Endothelial cell of umbilical vein (primary cell): ENCODE data around the gene LTA4H.

Experiments used
- EZH2 ChIP-seq: IDR thresholded peaks from 2 replicates; pipeline ENCODE4 v1.6.1; 2012; ENCODE audit warnings: borderline replicate concordance, low read depth, mild to moderate bottlenecking, moderate library complexity, low read length, inconsistent platforms; ENCODE audit not compliant: severe bottlenecking
- FOS ChIP-seq: IDR thresholded peaks from 2 replicates; pipeline ENCODE4 v1.6.1; 2011; ENCODE audit warnings: mild to moderate bottlenecking, low read length, moderate library complexity, borderline replicate concordance; ENCODE audit not compliant: insufficient read depth
- GATA2 ChIP-seq: IDR thresholded peaks from 2 replicates; pipeline ENCODE4 v1.7.0; 2011; ENCODE audit warnings: low read depth, mild to moderate bottlenecking, moderate library complexity, mixed read lengths, low read length; ENCODE audit not compliant: insufficient read length, insufficient read depth
- JUN ChIP-seq: IDR thresholded peaks from 2 replicates; pipeline ENCODE4 v1.6.1; 2011; ENCODE audit warnings: borderline replicate concordance, low read depth; ENCODE audit not compliant: insufficient read length, insufficient read depth
- MYC ChIP-seq: IDR thresholded peaks from one replicate; pipeline ENCODE4 v1.6.1; 2011; ENCODE audit warnings: mild to moderate bottlenecking, low read depth, low read length
- POLR2A ChIP-seq: IDR thresholded peaks from 2 replicates; pipeline ENCODE4 v1.6.1; 2012; ENCODE audit warnings: low read depth, mild to moderate bottlenecking, control low read depth, low read length
- POLR2AphosphoS5 ChIP-seq: IDR thresholded peaks from 2 replicates; pipeline ENCODE4 v1.6.1; 2012; ENCODE audit warnings: low read depth, mild to moderate bottlenecking, control low read depth, low read length, moderate library complexity; ENCODE audit not compliant: insufficient read depth
- TF ChIP-seq, protein P1 (sequence below), 2 donors: IDR thresholded peaks; 1 replicate in 1 of 2; 2 replicates in 1 of 2; pipeline ENCODE4 v1.5.1; 2011; ENCODE audit warnings: low read length in 2 of 2, mild to moderate bottlenecking in 2 of 2, moderate library complexity in 2 of 2, control low read depth in 1 of 2, inconsistent platforms in 1 of 2, low read depth in 1 of 2; ENCODE audit not compliant: insufficient read depth in 1 of 2; ENCODE audit errors: extremely low read depth in 1 of 2
- TF ChIP-seq, protein P2 (sequence below): IDR thresholded peaks from 2 replicates; pipeline ENCODE4 v1.6.1; 2011; ENCODE audit not compliant: insufficient read depth, insufficient read length

- TF ChIP-seq, protein P1, sequence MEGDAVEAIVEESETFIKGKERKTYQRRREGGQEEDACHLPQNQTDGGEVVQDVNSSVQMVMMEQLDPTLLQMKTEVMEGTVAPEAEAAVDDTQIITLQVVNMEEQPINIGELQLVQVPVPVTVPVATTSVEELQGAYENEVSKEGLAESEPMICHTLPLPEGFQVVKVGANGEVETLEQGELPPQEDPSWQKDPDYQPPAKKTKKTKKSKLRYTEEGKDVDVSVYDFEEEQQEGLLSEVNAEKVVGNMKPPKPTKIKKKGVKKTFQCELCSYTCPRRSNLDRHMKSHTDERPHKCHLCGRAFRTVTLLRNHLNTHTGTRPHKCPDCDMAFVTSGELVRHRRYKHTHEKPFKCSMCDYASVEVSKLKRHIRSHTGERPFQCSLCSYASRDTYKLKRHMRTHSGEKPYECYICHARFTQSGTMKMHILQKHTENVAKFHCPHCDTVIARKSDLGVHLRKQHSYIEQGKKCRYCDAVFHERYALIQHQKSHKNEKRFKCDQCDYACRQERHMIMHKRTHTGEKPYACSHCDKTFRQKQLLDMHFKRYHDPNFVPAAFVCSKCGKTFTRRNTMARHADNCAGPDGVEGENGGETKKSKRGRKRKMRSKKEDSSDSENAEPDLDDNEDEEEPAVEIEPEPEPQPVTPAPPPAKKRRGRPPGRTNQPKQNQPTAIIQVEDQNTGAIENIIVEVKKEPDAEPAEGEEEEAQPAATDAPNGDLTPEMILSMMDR (IDR thresholded peaks at IDR 0.05; ENCODE audit: extremely low read depth in 1 of 2, insufficient read depth in 1 of 2, low read depth in 1 of 2, low read length in 2 of 2): no peak
- no peak for TF ChIP-seq FOS
- TF ChIP-seq EZH2: no peak
- TF ChIP-seq POLR2A: no peak
- TF ChIP-seq JUN: no peak
- TF ChIP-seq, protein P2, sequence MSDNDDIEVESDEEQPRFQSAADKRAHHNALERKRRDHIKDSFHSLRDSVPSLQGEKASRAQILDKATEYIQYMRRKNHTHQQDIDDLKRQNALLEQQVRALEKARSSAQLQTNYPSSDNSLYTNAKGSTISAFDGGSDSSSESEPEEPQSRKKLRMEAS: no peak
- TF ChIP-seq POLR2AphosphoS5: no peak
- no peak for TF ChIP-seq MYC
- TF ChIP-seq GATA2: no peak
Observed at GRCh38 chr12:95975491-95975890, 59.9 kb downstream of the LTA4H start.
